NCI-H526 treated with DMSO at 0.1 percent for 48 hours (cell line): ENCODE results near the gene DCN.

ENCODE experiments used
- DNase-seq: peaks from one replicate; lab custom pipeline; 2025; lab: John Stamatoyannopoulos, UW

The DCN gene

DNA sequence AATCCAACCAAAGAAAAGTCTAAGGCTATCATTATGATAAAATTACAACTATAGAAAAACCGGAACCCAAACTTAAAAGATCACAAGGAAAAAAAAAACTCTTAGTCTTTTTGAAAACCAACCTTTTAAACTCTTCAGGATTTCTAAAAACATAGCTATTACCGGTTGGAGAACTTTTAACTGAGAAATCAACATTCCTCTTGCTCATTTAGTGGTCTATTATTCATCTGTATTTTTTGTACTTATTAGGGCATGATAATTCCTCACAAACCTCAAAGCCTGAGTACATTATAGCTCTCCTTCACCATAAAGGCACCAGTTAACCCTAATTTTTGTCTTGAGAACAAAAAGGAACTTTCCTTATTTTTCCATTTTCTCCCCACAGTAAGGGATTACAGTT, 81.7 kb downstream of the DCN start:
- DNase-seq, result no peak

DNA sequence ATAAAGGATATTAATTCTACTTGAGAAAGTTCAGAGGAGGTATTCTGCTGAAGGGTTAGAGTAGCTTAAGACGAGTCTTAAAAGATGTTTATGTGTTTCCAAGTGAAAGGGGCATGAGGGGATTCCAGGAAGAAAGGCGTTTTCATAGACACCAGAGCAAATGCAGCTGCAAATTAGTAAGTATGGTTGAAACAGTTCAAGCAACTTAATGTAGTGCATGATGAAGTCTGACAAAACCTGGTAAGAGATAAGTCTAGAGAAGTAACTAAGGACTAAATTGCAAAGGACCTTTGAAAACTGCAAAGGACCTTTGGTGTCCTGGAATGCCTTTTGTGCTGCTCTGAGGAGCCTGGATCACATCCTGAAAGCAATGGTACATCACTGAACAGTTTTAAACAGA, 82.8 kb downstream of the DCN start:
- DNase-seq, result no peak

DNA sequence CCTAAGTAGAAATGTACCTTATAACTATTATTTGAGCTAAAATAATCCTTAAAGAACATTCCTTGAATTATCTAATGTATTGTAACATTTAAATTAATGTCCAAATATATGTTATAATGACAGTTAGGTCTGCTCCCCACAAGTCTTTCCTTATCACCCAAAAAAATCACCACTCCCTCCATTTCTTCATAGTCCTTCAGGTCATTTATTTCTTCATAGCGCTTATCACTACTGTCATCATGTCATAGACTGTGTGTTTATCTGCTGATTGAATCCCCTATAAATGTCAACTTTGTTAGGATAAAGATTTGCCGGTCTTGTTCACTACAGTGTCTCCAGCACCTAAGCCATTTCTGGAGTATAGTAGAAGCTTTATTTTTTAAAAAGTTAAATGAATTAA, 83.3 kb downstream of the DCN start:
- DNase-seq, result no peak

GRCh38 chr12:91098941-91099340, 83.7 kb downstream of the DCN start:
- DNase-seq, result no peak

DNA sequence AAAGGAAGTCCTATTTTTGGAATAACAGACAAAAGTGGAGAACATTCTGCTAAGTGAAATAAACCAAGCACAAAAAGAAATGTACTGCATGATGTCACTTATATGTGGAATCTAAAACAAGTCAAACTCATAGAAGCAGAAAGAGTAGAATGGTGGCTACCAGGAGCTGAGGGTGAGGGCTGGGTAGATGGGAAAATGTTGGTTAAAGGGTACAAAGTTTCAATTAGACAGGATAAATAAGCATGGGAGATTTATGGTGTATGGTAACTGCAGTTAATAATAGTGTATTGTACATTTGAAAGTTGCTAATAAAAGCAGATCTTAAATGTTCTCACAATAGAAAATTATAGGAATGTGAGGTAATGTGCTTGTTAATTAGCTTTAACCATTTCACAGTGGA, 84.2 kb downstream of the DCN start:
- no peak for DNase-seq

DNA sequence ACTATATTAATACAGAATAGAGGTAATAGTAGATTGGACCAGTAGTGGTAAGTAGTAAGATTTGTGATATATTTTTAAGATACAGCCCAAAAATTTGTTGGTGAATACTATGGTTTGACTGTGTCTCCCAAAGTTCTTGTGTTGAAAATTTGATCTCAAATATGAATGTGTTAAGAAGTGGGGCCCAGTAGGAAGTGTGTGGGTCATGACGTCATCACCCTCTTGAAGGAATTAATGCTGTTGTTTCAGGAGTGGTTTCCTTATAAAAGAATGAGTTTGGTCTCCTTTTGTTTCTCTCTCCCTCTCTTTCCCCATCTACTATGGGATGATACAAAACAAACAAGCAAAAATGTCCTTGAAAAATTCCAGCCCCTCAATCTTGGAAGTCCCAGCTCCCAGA, 87.7 kb downstream of the DCN start:
- DNase-seq, result no peak

DNA sequence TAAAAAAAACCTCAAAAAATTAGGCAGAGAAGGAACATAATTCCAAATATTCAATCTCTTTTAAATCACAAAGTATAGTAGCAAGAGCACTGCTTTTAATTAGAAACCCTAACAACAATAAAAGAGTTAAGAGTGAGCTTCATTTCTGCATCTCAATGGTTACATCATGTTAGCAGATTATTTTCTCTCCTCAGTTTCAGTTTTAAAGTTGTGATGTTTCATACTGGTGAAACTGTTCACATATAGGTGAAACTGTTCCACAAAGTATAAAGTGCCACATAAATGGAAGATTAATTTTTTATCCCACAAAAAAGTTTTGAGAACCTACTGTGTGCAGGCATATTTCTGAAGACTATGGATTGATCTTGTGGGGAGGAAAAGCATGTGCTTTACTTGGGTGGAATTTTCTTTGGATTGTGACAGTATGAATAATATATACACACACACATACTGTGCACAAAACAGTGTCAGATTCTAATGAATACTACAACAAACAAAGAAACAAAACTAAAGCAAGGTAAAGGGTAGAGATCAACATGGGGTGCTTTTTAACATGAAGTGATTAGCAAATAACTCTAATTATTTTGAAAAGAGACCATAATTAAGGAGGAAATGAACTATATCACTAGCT, 88.5 kb downstream of the DCN start:
- no peak for DNase-seq

- no peak for DNase-seq
Measured at GRCh38 chr12:91093341-91093740, 89.3 kb downstream of the DCN start.

DNA sequence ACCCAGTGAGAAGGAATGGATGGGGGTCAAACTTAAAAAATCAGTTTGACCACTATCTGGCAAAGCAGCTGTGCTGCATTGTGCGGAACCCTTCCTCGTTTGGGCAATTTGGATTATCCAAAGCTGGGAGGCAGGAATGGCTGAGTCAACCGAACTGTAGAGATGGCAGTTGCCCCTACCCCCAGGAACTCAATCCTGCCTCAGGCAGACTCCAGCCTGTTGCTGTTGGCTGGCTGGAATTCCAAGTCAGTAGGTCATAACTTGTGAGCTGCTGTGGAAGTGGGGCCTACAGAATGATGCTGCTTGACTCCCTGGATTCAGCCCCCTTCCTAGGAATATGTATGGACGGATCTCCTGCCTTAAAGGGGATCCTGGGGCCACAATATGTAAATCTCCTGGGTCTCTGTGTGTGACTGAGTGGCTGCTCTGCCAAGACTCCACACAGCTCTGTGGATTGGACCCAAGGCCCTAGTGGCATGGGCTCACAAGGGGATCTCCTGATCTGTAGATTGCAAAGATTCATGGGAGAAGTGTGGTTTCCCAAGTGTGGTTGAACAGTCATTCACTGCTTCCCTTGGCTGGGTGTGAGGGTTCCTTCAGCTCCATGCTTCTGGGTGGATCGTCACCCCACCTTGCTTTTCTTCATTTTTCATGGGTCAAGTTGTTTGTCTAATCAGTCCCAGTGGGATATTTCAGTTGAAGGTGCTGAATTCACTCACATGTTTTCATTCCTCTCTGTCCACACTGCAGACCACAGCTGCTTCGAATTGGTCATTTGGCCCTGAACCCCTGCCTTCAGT, 90.5 kb downstream of the DCN start:
- DNase-seq, result no peak
